ENCODE data around the gene LZTS2.

GRCh38 chr10:101016814-101017213 is 17.2 kb downstream of the LZTS2 start:
- no peak for TF ChIP-seq CTCF (IDR thresholded peaks at IDR 0.05; ENCODE audit: low read depth, low read length, missing input control)
- TF ChIP-seq MAX (IDR thresholded peaks at IDR 0.05), result no peak
- no peak for TF ChIP-seq FOXA1 (IDR thresholded peaks at IDR 0.05)
- no peak for TF ChIP-seq REST (IDR thresholded peaks at IDR 0.05)
- TF ChIP-seq RAD21 (IDR thresholded peaks at IDR 0.05), result no peak
- no peak for TF ChIP-seq TAF1 (conservative IDR thresholded peaks at IDR 0.05)
- no peak for TF ChIP-seq GABPA (IDR thresholded peaks at IDR 0.05 in 1 of 2, conservative IDR thresholded peaks at IDR 0.05 in 1 of 2)
- no peak for TF ChIP-seq FOXA2 (IDR thresholded peaks at IDR 0.05)
